ENCODE measurements around the gene TLE6.
"Not testable (repeated sequence)": the region's sequence is repeated elsewhere in the genome, so short reads cannot be mapped to it uniquely, and the experiment has no call there.

Gene TLE6

DNA sequence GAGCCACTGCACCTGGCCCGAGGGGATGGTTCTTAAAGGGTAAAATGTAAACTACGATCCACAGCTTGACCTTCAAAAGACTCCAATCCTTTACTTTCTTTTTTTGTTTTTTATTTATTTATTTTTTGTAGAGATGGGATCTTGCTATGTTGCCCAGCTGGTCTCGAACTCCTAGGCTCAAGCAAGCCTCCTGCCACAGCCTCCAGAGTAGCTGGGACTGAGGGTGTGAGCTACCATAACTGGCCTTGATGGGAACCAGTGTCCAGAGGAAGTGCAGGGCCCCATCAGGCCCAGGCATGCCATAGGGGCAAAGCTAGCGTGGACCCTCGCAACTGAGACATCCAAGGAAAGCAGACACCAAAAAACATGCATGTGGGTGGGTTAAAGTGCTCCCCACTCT lies 14.2 kb upstream of the TLE6 start:
- Histone ChIP-seq H3K9me2 (replicated peaks; ENCODE audit: control insufficient read depth, low read length) (no peaks in the 10 kb centered on the region), H3K27me3 (ENCODE audit: control insufficient read depth, low read length) (no peaks in the 10 kb centered on the region), H3K9me3 (ENCODE audit: control insufficient read depth, insufficient read depth, low read length) (no peaks in the 10 kb centered on the region), H3K36me3 (ENCODE audit: control insufficient read depth, low read length) (no peaks in the 10 kb centered on the region), H3K4me3 (ENCODE audit: low read length) (no peak overlapping the region), H3F3A (ENCODE audit: control insufficient read depth, insufficient read depth) (peaks cover 15% of the 10 kb centered on the region), H3K4me2 (ENCODE audit: low read length) (no peak overlapping the region), H4K20me1 (ENCODE audit: control insufficient read depth, insufficient read depth, low read depth, low read length) (no peaks in the 10 kb centered on the region), H3K27ac (ENCODE audit: low read depth, low read length) (no peak overlapping the region), H3K4me1 (ENCODE audit: control insufficient read depth, low read length) (peaks cover 44% of the 10 kb centered on the region), H3K79me2 (ENCODE audit: control insufficient read depth, low read length) (no peaks in the 10 kb centered on the region)
- TF ChIP-seq, protein P1, sequence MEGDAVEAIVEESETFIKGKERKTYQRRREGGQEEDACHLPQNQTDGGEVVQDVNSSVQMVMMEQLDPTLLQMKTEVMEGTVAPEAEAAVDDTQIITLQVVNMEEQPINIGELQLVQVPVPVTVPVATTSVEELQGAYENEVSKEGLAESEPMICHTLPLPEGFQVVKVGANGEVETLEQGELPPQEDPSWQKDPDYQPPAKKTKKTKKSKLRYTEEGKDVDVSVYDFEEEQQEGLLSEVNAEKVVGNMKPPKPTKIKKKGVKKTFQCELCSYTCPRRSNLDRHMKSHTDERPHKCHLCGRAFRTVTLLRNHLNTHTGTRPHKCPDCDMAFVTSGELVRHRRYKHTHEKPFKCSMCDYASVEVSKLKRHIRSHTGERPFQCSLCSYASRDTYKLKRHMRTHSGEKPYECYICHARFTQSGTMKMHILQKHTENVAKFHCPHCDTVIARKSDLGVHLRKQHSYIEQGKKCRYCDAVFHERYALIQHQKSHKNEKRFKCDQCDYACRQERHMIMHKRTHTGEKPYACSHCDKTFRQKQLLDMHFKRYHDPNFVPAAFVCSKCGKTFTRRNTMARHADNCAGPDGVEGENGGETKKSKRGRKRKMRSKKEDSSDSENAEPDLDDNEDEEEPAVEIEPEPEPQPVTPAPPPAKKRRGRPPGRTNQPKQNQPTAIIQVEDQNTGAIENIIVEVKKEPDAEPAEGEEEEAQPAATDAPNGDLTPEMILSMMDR (IDR thresholded peaks at IDR 0.05; ENCODE audit: low read depth, low read length, poor library complexity, severe bottlenecking) = no peak
- TF ChIP-seq EZH2phosphoT487 (IDR thresholded peaks at IDR 0.05; ENCODE audit: borderline replicate concordance, low read length) = no peak

DNA sequence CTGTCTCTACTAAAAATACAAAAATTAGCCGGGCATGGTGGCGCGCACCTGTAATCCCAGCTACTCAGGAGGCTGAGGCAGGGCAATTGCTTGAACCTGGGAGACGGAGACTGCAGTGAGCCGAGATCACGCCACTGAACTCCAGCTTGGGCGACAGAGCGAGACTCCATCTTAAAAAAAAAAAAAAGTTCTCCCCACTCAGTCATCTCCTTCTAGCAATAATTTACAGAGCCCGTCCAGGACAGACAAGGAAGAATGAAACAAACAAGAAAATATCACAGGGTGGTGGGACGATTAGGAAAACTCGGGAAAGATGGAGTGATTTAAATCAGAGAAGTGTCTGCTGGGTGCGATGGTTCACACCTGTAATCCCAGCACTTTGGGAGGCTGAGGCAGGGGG lies 13.7 kb upstream of the TLE6 start:
- H3K27ac ChIP-seq (ENCODE audit: low read depth, low read length); H3K79me2 ChIP-seq (ENCODE audit: control insufficient read depth, low read length); H3K4me3 ChIP-seq (ENCODE audit: low read length); H3K9me3 ChIP-seq (ENCODE audit: control insufficient read depth, insufficient read depth, low read length); H3K4me2 ChIP-seq (ENCODE audit: low read length); H3K9me2 ChIP-seq (replicated peaks; ENCODE audit: control insufficient read depth, low read length); H3K36me3 ChIP-seq (ENCODE audit: control insufficient read depth, low read length); H3K27me3 ChIP-seq (ENCODE audit: control insufficient read depth, low read length); H4K20me1 ChIP-seq (ENCODE audit: control insufficient read depth, insufficient read depth, low read depth, low read length): not testable (repeated sequence)
- Histone ChIP-seq H3K4me1 (ENCODE audit: control insufficient read depth, low read length) (peaks cover 49% of the 10 kb centered on the region), H3F3A (ENCODE audit: control insufficient read depth, insufficient read depth) (peaks cover 16% of the 10 kb centered on the region)

DNA sequence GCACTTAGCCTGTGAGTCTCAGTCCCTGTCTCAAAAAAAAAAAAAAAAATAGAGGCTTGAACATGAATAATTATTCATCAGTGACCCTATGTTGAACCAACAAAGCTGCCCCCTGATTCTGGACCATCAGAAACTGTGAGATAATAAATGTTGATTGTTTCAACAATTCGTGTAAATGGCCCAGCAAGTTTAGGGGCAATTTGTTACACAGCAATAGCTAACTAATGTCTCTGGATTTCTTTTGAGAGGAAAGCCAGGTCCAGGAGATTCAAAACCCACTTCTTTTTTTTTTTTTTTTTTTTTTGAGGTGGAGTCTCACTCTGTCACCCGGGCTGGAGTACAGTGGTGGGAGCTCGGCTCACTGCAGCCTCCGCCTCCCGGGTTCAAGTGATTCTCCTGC lies 12.5 kb upstream of the TLE6 start:
- Histone ChIP-seq H3K4me3 (ENCODE audit: low read length) (no peak overlapping the region), H3K4me1 (ENCODE audit: control insufficient read depth, low read length) (peaks cover 62% of the 10 kb centered on the region), H3K27ac (ENCODE audit: low read depth, low read length) (no peak overlapping the region), H4K20me1 (ENCODE audit: control insufficient read depth, insufficient read depth, low read depth, low read length) (no peaks in the 10 kb centered on the region), H3F3A (ENCODE audit: control insufficient read depth, insufficient read depth) (peaks cover 23% of the 10 kb centered on the region), H3K36me3 (ENCODE audit: control insufficient read depth, low read length) (no peaks in the 10 kb centered on the region), H3K27me3 (ENCODE audit: control insufficient read depth, low read length) (no peaks in the 10 kb centered on the region), H3K4me2 (ENCODE audit: low read length) (no peak overlapping the region), H3K79me2 (ENCODE audit: control insufficient read depth, low read length) (no peaks in the 10 kb centered on the region), H3K9me3 (ENCODE audit: control insufficient read depth, insufficient read depth, low read length) (no peaks in the 10 kb centered on the region), H3K9me2 (replicated peaks; ENCODE audit: control insufficient read depth, low read length) (no peaks in the 10 kb centered on the region)
- TF ChIP-seq, protein P1 (IDR thresholded peaks at IDR 0.05; ENCODE audit: low read depth, low read length, poor library complexity, severe bottlenecking) = no peak
- no peak for TF ChIP-seq EZH2phosphoT487 (IDR thresholded peaks at IDR 0.05; ENCODE audit: borderline replicate concordance, low read length)

DNA sequence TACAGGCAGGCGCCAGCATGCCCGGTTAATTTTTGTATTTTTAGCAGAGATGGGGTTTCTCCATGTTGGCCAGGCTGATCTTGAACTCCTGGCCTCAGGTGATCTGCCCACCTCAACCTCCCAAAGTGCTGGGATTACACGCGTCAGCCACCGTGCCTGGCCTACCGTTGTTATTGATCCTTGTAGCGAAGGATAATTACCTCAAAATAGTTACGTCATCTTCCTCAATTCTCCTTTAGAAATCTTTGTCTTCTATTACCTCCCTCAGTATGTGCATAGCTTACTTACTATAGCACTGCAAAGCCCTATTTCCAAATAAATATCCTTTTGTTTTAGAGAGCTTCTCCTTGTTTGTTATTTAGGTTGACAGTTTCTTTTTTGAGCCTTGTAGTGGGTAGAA lies 9.4 kb upstream of the TLE6 start:
- H3K27me3 ChIP-seq (ENCODE audit: control insufficient read depth, low read length) = no peaks in the 10 kb centered on the region
- peak overlapping the region; percentile 95 for H3K27ac ChIP-seq (ENCODE audit: low read depth, low read length)
- no peaks in the 10 kb centered on the region for H3K36me3 ChIP-seq (ENCODE audit: control insufficient read depth, low read length)
- peaks cover 23% of the 10 kb centered on the region for H3F3A ChIP-seq (ENCODE audit: control insufficient read depth, insufficient read depth)
- H4K20me1 ChIP-seq (ENCODE audit: control insufficient read depth, insufficient read depth, low read depth, low read length) = no peaks in the 10 kb centered on the region
- H3K9me2 ChIP-seq (replicated peaks; ENCODE audit: control insufficient read depth, low read length) = no peaks in the 10 kb centered on the region
- no peaks in the 10 kb centered on the region for H3K79me2 ChIP-seq (ENCODE audit: control insufficient read depth, low read length)
- peak overlapping the region; percentile 7 for H3K4me3 ChIP-seq (ENCODE audit: low read length)
- TF ChIP-seq, protein P1 (IDR thresholded peaks at IDR 0.05; ENCODE audit: low read depth, low read length, poor library complexity, severe bottlenecking) = no peak
- TF ChIP-seq EZH2phosphoT487 (IDR thresholded peaks at IDR 0.05; ENCODE audit: borderline replicate concordance, low read length) = no peak
- no peaks in the 10 kb centered on the region for H3K9me3 ChIP-seq (ENCODE audit: control insufficient read depth, insufficient read depth, low read length)
- peak overlapping the region; percentile 76 for H3K4me2 ChIP-seq (ENCODE audit: low read length)
- H3K4me1 ChIP-seq (ENCODE audit: control insufficient read depth, low read length) = peaks cover 78% of the 10 kb centered on the region
